Muscle of back (tissue), 13 donors: ENCODE results near the gene MAGEA11. TPM values are rescaled to one million over a fixed set of nuclear protein-coding genes. Genes with fewer than 3 reads are reported as not detected.
"Not testable (repeated sequence)": the region's sequence is repeated elsewhere in the genome, so short reads cannot be mapped to it uniquely, and the experiment has no call there.

ENCODE experiments used
- DNase-seq, 3 donors: peaks; one replicate each; pipeline versions ENCODE4 v3.0.0 to v3.0.0-alpha.2; 2013
- long read RNA-seq, 9 donors: transcript quantifications; one replicate each; lab custom pipeline, GENCODE V29; 2026
- polyA plus RNA-seq, 10 donors: library from polyadenylated mRNA; unstranded; fragments of 120-200 nt; gene quantifications; one replicate each; pipeline ENCODE4 v1.2.1, GENCODE V29; 2013; ENCODE audit not compliant: insufficient read length in 10 of 10

MAGEA11 gene
- not detected for polyA plus RNA-seq
- long read RNA-seq, donor 1: 0 reads
- long read RNA-seq, donor 2: 0 reads
- long read RNA-seq, donor 3: 0 reads
- long read RNA-seq, donor 4: 0 reads
- long read RNA-seq, donor 5: 0 reads
- long read RNA-seq, donor 6: 0 reads
- long read RNA-seq, donor 7: 0 reads
- long read RNA-seq, donor 8: 0 reads
- long read RNA-seq, donor 9: 0 reads

GRCh38 chrX:149711545-149712236 is at the start of gene MAGEA11:
Gene MAGEA11, plus strand, starts transcription at chrX:149712060. Its CDS starts 1,100 bp downstream, at chrX:149713160.
- DNase-seq: no peak

- DNase-seq: not testable (repeated sequence)
Observed at GRCh38 chrX:149675088-149675487, 36.8 kb upstream of the MAGEA11 start.

- not testable (repeated sequence) for DNase-seq
Observed at GRCh38 chrX:149675554-149675953, 36.3 kb upstream of the MAGEA11 start.

GRCh38 chrX:149679164-149679678 is 32.6 kb upstream of the MAGEA11 start:
- DNase-seq: not testable (repeated sequence)

GRCh38 chrX:149681182-149681581 is 30.7 kb upstream of the MAGEA11 start:
- no peak for DNase-seq

GRCh38 chrX:149682031-149682430 is 29.8 kb upstream of the MAGEA11 start:
- no peak for DNase-seq

GRCh38 chrX:149682956-149683947 is 28.6 kb upstream of the MAGEA11 start:
- no peak for DNase-seq

- DNase-seq: no peak
Observed at GRCh38 chrX:149683966-149684730, 27.7 kb upstream of the MAGEA11 start.

GRCh38 chrX:149687991-149688390 is 23.9 kb upstream of the MAGEA11 start:
- no peak for DNase-seq

- no peak for DNase-seq
Observed at GRCh38 chrX:149688552-149688951, 23.3 kb upstream of the MAGEA11 start.

GRCh38 chrX:149691794-149692193 is 20.1 kb upstream of the MAGEA11 start:
- no peak for DNase-seq

GRCh38 chrX:149692686-149693272 is 19.1 kb upstream of the MAGEA11 start:
- DNase-seq: not testable (repeated sequence)

- DNase-seq: no peak
Observed at GRCh38 chrX:149699761-149700160, 12.1 kb upstream of the MAGEA11 start.

GRCh38 chrX:149704664-149705063 is 7.2 kb upstream of the MAGEA11 start:
- no peak for DNase-seq

GRCh38 chrX:149707147-149707901 is 4.5 kb upstream of the MAGEA11 start:
- DNase-seq: no peak

- no peak for DNase-seq
Observed at GRCh38 chrX:149712831-149713230, 971 bp downstream of the MAGEA11 start.

GRCh38 chrX:149713279-149714050 is 1.6 kb downstream of the MAGEA11 start:
- DNase-seq: no peak

GRCh38 chrX:149715468-149715867 is 3.6 kb downstream of the MAGEA11 start:
- DNase-seq: no peak

- DNase-seq: no peak
Observed at GRCh38 chrX:149716632-149717031, 4.8 kb downstream of the MAGEA11 start.
